HG03442 (cell line): Measurements from ENCODE around the gene SIK1.
"Not testable (repeated sequence)": the region's sequence is repeated elsewhere in the genome, so short reads cannot be mapped to it uniquely, and the experiment has no call there.

Experiments
- ATAC-seq: cut with Tn5 transposase; IDR thresholded peaks from one replicate; pipeline ENCODE4 v1.9.1; 2021; ENCODE audit warnings: mild to moderate bottlenecking, moderate library complexity; ENCODE audit not compliant: unreplicated experiment

Gene SIK1

DNA sequence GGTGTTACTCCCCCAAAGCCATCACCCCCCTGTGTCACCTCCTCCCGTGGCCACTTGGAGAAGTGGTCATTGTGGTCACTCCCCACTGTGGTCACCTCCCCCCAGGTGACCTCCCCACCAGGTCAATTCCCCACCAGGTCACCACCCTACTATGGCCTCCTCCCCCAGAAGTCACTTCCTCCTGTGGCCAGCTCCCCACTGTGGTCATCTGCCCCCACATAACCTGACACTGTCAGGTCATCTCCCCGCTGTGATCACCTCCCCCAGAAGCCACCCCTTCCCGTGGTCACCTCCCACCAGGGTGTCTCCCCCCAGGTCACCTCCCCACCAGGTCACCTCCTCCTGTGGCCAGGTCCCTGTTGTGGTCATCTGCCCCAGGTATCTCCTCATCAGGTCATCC lies 28.9 kb downstream of the SIK1 start:
- not testable (repeated sequence) for ATAC-seq

DNA sequence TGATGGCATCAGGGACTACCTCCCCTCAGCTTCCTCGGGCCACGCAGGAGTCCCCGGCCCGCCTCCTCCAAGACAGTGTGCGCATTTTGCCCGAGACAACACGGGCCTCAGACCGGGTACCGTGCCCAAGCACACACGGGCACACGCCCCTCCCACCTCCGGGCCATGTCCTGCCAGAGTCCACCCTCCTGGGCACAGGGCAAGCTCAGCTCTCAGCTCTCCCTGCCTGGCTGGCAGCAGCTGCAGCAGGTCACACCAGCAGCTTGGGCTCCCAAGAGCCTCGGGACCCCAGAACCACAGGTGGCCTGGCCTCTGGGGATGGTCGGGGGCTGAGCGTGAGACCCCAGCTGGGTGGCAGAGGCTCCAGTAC lies 29.5 kb downstream of the SIK1 start:
- ATAC-seq = not testable (repeated sequence)

DNA sequence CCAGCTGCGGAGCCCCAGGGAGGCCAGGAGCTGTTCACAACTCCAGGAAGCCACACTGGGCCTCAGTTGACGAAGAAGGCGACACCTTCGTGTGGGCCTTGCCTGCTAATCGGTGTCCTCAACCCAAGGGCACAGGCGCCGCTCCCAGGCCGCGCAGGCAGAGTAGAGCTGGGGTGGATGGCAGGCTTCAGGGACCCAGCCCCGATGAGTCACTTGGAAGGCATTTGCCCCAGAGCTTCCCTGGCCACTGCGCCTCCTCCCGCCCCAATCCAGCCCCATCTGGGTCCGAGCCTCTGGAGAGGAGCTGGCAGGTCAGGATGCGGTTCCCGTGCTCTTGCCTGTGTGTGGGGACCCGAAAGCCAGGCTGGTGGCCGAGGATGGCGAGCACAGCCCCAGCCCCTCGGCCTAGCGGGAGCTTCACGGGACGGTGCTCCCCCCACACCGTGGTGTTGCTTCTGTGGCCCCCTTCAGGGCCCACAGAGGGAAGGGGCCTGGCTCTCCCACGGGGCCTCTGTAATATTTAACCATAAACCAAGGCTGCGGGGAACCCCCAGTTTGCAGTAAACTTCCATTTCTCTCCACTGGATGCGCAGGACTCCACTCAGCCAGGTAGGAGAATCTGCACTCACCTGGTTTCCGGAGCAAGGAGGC lies 30.0 kb downstream of the SIK1 start:
- ATAC-seq = not testable (repeated sequence)

DNA sequence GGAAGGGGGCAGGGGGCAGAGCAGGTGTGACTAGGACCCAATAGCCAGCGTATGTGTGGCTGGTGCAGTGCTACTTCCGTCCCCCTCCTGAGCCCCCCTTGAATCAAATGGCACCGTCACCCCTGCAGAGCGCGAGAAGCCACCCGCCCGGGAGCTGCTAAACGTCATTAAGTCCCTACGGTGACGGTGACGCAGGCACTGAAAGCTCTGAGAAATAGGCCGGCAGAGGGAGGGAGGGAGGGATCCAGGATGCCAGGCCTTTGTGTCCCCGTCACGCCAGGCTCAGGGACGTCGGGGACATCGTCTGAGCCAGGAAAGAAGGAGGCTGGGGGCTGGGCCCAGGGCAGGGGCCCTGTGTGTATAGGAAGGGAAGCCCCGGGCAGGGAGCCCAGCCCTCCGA lies 43.6 kb downstream of the SIK1 start:
- not testable (repeated sequence) for ATAC-seq

DNA sequence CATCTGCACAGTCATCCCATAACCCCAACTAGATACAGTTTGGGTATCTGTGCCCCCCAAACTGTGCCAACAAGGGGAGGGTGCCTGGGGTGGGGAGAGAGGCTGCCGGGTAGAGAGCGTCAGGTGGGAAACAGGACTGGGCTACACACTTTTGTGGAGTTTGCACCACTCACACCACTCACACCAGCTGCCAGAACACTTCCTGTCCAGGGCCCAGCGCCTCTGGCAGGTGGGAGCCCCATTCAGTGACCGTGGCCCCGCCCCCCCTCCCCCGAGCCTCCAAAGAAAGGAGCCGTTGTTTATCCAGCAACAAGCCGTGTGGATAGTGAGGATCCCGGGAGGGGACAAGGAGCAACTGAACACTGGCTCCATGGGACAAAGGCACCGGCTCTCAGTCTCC lies 44.0 kb downstream of the SIK1 start:
- not testable (repeated sequence) for ATAC-seq

DNA sequence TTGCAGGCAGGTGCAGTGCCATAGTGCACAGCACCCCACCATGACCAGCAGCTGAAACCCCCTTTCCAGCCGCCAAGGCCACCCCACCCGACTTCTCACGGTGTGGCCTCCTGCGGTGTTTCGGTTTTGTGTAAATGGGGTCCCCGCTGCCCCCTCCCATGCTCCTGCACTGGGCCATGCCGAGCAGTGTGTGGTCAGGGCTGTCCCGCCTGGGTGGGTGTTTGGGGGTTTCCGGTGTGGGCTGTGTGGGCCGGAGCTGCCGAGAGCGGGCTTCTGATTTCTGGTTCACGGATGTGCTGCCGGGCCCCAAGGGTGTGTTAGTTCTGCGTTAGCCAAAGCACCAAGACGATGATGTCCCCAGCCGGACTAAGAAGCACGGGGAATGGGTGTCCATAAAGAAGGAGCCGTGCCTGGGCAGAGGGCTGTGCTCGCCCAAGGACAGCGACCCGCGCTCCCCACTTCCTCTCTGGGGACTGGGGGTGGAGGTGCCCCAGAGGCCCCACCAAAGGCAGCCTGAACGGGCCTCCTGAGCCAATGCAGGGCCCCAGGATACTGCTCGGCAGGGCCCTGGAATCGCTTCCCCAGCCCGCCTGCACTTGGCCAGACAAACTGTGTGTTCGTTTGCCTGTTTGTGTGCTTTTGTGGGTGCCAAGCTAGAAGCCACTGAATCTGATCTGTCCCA lies 45.9 kb downstream of the SIK1 start:
- ATAC-seq = not testable (repeated sequence)

DNA sequence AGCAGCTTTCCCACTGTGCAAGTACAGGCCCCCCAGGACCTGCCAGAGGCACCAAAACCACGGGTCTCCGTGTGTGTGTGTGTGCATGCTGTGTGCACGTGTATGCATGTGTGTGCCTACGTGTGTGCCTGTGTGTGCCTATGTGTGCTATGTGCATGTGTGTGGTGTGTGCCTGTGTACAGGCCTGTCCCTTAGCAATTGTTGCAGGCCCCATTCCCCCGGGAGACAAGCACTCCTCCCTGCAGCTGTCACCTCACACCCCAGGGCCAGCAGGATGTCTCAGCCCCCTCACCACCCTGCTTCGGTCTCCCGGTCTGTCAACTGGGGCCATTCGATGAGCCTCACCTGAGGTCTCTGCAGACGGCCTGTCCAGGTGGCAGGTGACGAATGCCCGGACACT lies 46.6 kb downstream of the SIK1 start:
- ATAC-seq = not testable (repeated sequence)

DNA sequence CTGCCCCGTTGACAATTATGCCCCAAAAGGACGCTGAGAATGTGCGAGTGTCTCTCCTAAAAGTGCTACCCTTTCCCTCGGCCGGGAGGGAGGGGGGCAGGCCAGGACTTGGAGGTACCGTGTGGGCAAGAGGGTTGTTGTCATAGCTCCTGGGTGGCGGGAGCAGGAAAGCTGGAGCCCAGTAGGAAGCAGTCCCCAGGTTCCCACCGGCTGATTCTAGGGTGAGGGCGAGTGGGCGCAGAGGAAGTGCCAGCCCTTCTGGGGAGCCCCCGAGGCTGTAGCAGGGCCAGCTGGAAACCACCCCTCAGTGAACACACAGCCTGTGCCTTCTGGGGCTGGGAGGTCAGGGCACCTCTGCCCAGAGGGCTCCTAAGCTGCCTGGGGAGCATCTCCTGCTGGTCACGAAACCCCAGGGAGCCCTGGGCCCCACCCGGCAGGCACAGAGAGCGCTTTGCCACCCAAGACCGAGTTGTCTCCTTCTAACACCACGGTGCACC lies 47.3 kb downstream of the SIK1 start:
- not testable (repeated sequence) for ATAC-seq

DNA sequence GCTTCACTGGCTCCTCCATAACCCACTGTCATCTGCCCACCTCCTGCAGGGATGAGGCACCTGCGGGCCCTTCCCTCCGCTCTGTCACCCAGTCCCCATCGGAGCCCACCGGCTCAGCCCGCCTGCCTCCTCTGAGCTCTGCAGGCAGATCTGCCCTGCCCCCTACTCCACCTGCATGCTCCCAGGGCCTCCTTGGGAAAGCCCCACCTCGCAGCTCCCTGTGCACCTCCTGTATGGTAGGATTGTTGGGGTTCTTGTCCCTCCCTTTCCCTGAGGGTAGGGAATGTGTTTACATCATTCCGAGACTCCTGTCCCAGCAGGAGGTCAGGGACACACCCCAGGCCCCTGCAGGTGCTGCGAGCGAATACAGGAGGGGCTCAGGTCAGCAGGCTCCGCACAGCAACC lies 50.5 kb downstream of the SIK1 start:
- no peak for ATAC-seq

DNA sequence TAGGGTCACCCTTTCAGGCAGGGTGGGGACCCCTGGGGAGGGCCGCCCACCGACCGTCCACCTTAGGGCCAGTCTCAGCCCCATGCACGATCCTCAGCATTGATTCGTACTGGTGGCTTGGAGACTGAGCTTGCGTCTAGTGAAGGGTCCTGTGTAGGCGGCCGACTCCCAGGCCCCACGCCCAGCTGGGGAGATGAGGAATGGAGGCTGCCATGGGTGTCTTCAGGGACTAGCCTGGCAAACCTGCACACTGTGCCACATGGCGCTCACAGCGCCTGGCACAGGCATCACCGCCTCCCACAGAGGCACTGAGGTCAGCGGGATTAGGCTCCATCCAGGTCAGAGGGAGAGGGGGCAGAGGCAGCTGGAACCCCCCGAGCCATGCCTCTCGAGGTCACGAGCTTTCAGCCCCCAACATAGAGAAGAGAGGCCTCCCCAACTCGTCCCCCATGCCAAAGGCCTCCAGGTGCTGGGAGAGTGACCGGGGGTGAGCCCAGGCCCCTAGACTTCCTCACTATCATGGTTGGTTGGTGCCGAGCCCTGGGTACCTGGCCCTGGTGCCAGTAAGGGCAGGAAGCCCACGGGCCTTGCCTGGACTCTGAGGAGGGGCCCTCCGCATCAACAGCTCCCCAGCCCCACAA lies 51.0 kb downstream of the SIK1 start:
- no peak for ATAC-seq

DNA sequence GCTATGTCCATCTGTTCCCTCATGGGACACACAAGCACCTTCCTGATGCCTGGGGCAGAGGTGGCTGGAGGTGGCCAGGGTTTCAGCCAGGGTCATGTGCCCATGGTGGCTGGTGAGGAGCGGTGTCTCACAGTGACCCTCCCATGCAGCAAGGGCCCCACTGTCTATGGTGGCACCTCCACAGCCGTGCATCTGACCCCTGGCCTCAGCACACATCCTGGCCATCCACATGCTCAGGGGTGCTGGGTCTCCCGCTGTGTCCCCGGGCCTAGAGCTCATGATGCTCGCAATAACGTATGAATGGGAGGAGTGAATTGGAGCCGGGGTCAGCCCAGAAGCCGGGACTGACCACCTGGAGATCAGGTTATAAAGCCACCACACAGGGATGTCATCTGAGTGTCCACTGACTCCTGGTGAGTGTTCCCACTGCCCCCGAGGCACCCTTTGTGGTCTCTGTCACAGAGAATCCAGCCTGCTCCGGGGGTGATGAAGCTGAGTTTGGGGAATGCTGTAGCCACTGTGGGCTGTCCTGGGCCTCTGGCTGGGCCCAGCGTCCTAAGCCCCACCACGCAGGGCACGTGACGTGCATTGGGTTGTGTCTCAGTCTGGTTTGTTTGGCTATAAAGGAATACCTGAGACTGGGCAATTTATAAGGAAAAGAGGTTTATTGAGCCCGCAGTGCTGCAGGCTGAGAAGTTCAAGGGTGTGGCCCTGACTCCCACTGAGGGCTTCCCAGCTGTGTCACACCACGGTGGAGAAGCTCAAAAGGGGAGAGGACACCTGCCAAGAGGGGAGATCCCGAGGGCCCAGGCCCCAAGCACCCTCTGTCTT lies 51.7 kb downstream of the SIK1 start:
- no peak for ATAC-seq

DNA sequence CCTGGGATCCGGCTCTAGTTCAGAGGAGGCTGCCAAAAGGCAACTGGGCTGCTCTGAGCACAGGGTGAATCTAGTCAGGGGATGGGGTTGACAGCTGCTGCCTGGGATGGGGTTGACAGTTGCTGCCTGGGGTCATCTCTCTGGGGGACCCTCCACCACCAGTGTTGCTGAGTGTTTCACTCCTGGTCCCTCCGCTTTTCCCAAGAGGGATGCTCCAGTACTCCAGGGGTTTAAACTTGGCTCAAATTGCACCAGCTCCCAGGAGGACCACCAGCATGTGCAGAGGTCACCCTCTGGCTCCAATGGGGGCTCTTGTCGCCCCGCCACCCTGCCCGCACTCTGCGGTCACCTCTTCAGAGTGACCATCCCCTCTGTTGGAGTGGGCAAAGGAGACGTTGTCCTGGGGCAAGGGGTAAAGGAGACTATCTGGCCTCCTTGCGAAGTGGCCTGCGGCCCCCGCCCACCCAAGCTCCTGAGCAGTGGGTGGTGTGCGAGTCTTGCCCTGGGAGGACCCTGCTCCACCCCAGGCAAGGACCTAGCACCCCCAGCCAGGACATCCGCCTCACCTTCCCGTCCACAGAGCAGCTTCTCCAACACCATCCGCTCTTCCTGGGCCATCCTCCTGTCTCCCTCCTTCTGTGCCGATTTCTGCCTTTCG lies 52.6 kb downstream of the SIK1 start:
- no peak for ATAC-seq

DNA sequence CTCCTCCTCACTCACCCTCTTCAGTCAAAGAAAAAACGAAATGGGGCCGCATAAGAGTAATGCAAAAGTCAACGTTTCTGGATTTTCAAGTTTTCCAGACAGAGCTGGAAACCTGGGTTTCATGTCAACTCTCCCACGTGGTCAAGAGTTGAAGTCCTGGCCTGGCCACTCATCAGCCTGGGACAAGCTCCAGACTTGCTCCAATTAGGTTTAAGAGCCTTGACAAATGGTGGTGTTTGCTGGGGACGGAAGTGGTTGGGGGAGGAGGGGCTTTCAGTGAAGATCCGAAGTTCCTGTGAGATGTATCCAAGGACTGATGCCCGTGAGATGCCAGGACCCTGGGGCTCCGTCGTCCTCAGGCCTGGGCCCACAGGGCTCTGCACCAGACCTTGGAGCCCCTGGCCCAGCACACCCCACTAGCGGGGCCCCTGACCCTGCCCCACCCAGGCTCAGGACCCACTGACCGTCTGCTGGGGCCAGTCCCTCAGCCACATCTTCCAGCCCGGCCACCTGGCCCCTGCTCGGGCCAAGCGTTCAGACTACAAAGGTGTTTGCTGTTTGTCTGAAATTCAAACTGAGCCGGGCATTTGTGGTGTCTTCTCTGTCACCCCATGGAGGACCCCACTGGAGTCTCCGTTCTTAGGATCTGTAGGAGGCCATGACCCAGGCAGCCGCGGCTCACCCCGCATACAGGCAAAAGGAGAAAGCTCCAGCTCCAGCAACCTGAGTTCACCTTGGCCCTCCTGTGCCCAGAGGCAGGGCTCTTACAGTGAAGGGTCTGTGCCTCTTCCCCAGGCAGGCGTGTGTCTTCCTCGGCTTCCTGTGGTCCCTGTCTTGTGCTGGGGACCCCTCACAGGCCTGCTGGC lies 53.3 kb downstream of the SIK1 start:
- no peak for ATAC-seq

DNA sequence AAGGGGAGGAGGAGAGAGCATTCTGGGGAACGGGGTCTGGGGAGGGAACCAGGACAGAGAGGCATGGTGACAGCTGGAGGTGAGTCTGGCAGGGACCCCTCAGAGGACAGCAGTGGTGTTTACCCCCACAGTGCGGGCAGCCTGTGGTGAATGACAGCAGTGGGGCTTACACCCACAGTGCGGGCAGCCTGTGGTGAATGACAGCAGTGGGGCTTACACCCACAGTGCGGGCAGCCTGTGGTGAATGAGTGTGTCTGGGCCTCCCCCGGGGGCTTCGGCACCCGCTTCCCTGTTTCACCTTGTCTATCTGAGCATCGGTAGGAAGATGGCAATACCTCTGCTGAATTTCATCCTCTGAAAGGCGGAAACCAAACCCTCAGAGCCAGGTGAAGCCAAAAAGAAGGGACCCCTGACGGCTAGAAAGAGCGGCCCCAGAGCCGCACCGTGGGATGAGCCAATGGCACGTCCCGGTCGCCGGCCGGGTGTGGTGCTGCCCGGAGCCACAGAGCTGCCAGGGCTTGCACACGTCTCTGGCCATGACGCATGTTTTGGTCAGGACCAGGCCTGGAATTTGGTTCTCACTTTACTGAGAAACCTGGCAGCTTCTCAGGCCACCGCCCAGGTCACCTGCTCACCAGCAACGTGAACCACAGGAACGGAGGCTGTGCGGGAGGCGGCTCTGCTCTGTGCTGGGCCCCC lies 54.1 kb downstream of the SIK1 start:
- ATAC-seq = no peak

DNA sequence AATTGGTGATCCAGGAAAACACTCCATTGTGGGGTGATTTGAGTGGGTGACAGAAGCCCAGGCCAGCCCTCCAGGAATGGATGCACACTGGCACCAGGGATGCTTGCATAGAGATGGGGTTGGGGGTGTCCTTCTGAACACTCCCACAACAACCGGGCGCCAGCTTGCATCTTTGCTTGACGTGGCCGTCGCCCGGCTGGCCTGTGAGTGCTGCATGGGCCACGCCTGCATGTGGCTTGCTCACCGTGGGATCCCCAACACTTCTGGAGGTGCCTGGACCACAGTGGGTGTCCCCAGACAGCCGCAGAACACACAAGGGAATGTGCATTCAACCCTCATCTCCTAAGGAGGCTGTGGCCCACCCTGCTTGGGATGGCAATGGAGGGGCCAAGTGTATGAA lies 55.1 kb downstream of the SIK1 start:
- ATAC-seq = no peak

DNA sequence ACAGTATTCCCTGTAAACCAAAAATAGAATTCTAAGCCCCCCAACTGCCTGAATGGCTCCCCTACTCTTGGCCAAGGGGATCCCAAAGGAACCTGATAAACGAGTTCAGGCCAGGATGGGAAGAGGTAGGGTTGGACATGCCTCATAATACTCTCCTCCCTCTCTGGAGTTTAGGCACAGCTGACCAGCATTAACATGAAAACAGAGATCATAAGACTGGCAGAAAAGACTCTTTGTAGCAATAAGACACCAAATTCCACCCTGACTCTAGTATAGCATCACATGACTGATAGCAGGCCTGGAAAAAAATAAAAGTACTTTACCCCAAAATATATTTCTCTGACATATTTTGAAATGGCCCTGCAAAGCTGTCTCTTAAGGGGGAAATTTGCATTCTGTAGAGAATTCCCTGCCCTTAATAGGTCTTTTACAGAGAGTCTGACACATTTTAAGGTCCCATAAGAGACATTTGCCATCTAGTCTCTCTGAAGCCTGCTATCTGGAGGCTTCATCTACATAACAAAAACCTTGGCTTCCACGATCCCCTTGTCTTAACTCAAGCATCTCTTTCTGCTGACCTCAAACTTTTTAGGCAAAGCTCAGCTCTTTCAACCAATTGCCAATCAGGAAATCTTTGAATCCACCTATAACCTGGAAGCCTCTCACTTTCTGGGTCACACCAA lies 55.9 kb downstream of the SIK1 start:
- ATAC-seq = no peak

DNA sequence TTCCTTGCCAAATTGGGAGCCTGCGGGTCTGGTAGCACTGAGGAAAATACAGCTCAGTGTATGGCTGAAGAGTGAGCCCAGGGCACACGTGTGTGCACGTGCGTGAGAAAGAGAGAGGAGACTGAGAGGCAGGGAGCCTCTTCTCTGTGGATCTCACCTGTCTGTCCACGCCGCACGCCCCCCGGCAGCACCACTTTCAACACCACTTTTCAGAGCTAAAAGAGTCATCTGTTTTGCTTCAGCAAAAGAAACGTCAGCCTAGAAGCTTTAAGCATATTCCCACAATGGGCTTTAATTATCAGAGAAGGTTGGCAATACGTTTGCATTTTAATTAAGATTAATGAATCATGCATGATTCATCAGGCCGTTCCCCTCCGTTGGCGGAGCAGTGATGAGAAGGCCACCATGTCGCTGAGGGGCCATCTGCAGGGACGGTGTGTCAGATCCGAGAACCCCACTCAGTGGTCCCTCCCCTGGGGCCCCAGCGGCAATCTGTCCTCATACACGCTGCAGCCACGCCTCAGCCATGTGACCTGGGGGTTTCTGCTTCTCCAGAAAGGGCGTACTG lies 56.8 kb downstream of the SIK1 start:
- no peak for ATAC-seq

DNA sequence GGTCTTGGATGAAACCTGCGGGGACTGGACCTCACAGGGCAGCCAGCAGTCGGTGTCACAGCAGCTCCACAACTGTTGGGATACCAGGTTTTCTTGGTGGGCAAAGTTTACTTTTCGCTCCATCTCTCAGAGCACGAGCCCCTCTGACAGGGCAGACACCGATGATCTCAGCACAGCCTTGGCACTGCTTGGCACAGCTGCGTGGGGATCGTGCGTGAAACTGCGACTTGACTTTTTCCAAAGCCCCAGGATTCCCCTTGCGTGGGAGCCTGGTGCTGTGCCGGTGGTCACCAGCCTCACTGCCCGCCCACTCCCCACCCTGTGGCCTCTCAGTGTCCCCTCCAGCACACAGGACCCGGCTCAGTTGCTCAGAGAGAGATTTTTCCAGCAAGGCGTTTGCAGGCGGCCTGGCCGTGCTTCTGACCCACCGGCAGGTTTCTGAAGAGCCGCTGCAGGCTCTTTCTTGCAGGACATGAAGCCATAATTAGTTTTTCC lies 57.3 kb downstream of the SIK1 start:
- no peak for ATAC-seq
